Activated B cell treated with CpG ODN at 0.5 μM for 24 hours (primary cell): ENCODE results near the gene NAT9. TPM values are rescaled to one million over a fixed set of nuclear protein-coding genes. Genes with fewer than 3 reads are reported as not detected.

ENCODE experiments used
- ATAC-seq: fragments of 200-7000 bp; cut with Tn5 transposase; one replicate; pipeline ENCODE4 v1.10.0; 2021; ENCODE audit warnings: low read depth, mild to moderate bottlenecking, moderate library complexity
- CTCF ChIA-PET: fragments of 350-600 bp; sonication (Branson Sonifier 250); formaldehyde crosslinking; loops from one replicate; lab custom pipeline; 2021; ENCODE audit warnings: antibody characterized with exemption; lab: Charles Lee
- POLR2A ChIA-PET: fragments of 350-600 bp; sonication (Branson Sonifier 250); formaldehyde crosslinking; loops from one replicate; lab custom pipeline; 2021; ENCODE audit warnings: antibody characterized with exemption; lab: Charles Lee
- DNase-seq: peaks from one replicate; pipeline ENCODE4 v3.0.0; 2022
- H3K27ac Mint-ChIP-seq: one replicate; pipeline ENCODE4 v1.8.0; 2020; ENCODE audit warnings: mixed read lengths
- H3K27me3 Mint-ChIP-seq: one replicate; pipeline ENCODE4 v1.8.0; 2021; ENCODE audit warnings: mixed read lengths
- H3K36me3 Mint-ChIP-seq: one replicate; pipeline ENCODE4 v1.8.0; 2021; ENCODE audit warnings: low read depth, mixed read lengths
- H3K4me1 Mint-ChIP-seq: one replicate; pipeline ENCODE4 v1.8.0; 2021; ENCODE audit warnings: mixed read lengths
- H3K4me3 Mint-ChIP-seq: one replicate; pipeline ENCODE4 v1.8.0; 2020; ENCODE audit warnings: mild to moderate bottlenecking, mixed read lengths
- H3K9me3 Mint-ChIP-seq: one replicate; pipeline ENCODE4 v1.8.0; 2020; ENCODE audit warnings: mixed read lengths
- intact Hi-C: fragments of 100-400 bp; cut with micrococcal nuclease; formaldehyde crosslinking; loops from one replicate; pipeline ENCODE4 v1.15.1; 2024
- total RNA-seq: library from RNA; stranded (reverse); gene quantifications from 2 replicates; pipeline ENCODE4 v1.2.3, GENCODE V29; 2022
- TF ChIP-seq, protein P1 (sequence below): fragments of 200-600 bp; IDR thresholded peaks from one replicate; pipeline ENCODE4 v1.8.0; 2022; ENCODE audit warnings: antibody characterized with exemption, mild to moderate bottlenecking

The NAT9 gene
- total RNA-seq = 59.4 and 79.7 TPM in 2 replicates

- no peaks in the 10 kb centered on the region for H3K9me3 Mint-ChIP-seq
- ChIA-PET CTCF (interaction anchor here (0.7 to 2.4 kb wide), 5 partner anchors 15 to 118 kb away, joined by 3 to 13 read pairs (median 6); partner anchors contain the start of gene RAB37), POLR2A (interaction anchor here (0.6 to 2.4 kb wide), 12 partner anchors 27 to 245 kb away, joined by 3 to 29 read pairs (median 4); partner anchors contain the start of genes FDXR and NHERF1)
- TF ChIP-seq, protein P1, sequence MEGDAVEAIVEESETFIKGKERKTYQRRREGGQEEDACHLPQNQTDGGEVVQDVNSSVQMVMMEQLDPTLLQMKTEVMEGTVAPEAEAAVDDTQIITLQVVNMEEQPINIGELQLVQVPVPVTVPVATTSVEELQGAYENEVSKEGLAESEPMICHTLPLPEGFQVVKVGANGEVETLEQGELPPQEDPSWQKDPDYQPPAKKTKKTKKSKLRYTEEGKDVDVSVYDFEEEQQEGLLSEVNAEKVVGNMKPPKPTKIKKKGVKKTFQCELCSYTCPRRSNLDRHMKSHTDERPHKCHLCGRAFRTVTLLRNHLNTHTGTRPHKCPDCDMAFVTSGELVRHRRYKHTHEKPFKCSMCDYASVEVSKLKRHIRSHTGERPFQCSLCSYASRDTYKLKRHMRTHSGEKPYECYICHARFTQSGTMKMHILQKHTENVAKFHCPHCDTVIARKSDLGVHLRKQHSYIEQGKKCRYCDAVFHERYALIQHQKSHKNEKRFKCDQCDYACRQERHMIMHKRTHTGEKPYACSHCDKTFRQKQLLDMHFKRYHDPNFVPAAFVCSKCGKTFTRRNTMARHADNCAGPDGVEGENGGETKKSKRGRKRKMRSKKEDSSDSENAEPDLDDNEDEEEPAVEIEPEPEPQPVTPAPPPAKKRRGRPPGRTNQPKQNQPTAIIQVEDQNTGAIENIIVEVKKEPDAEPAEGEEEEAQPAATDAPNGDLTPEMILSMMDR = no peak
- ATAC-seq (peak; percentile 82), DNase-seq (peak; percentile 99)
- H3K27ac Mint-ChIP-seq = peak within 1 kb of the TSS; percentile 89
- peaks cover 38% of the 10 kb centered on the region for H3K36me3 Mint-ChIP-seq
- peak within 1 kb of the TSS; percentile 99 for H3K4me3 Mint-ChIP-seq
- peaks cover 61% of the 10 kb centered on the region for H3K4me1 Mint-ChIP-seq
- intact Hi-C loops = loop anchor here (1.0 kb wide), 1 partner anchor 28 kb away; the partner anchor contains the start of gene NHERF1
- no peaks in the 10 kb centered on the region for H3K27me3 Mint-ChIP-seq
Observed at GRCh38 chr17:74776044-74776962, at the start of gene NAT9. TSS of gene NAT9 (minus strand) at chr17:74776345. CDS start at chr17:74775698, 647 bp downstream.

- ChIA-PET CTCF (no interaction called here), POLR2A (interaction anchor here (0.6 kb wide), 1 partner anchor 49 kb away, joined by 5 read pairs; the partner anchor contains the start of gene NAT9)
- no peak for DNase-seq
Observed at GRCh38 chr17:74824961-74825627, 48.9 kb upstream of the NAT9 start.

DNA sequence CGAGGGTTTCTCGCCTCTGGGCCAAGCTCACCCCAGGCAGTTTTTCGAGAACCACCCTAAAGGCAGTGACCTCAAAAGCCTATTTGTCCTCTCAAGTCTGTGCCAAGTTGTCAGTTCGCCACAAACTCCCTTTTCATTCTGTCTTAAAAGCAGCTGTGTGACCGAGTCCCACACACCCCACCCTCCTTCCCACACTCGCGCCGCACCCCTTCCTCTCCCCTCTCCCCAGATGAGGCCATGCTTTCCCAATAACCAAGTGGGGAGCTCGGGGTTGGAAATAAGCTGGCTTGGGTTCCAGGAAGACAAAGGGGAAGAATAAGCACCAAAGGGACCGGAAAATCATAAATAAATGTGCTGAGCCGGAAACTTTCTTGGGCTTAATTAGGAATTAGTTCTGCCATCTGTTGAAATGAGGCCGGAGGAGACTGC lies 46.8 kb upstream of the NAT9 start:
- no peaks in the 10 kb centered on the region for H3K9me3 Mint-ChIP-seq
- CTCF ChIA-PET = interaction anchor here (1.4 kb wide), 1 partner anchor 138 kb away, joined by 3 read pairs; no protein-coding TSS in a partner anchor
- H3K4me3 Mint-ChIP-seq = no peak overlapping the region
- no peak for DNase-seq
- POLR2A ChIA-PET = no interaction called here
- TF ChIP-seq, protein P1 = no peak
- no peaks in the 10 kb centered on the region for H3K4me1 Mint-ChIP-seq
- intact Hi-C loops = no loop called here
- no peaks in the 10 kb centered on the region for H3K27me3 Mint-ChIP-seq
- ATAC-seq = no peak
- peaks cover 33% of the 10 kb centered on the region for H3K36me3 Mint-ChIP-seq
- no peak overlapping the region for H3K27ac Mint-ChIP-seq

More at GRCh38 chr17:74824961-74825627, 48.9 kb upstream of the NAT9 start:
- ATAC-seq = no peak
- Mint-ChIP-seq H3K4me3 (no peak overlapping the region), H3K4me1 (no peaks in the 10 kb centered on the region), H3K27me3 (no peaks in the 10 kb centered on the region), H3K27ac (no peak overlapping the region), H3K36me3 (peaks cover 20% of the 10 kb centered on the region), H3K9me3 (no peaks in the 10 kb centered on the region)
- TF ChIP-seq, protein P1 = no peak
- intact Hi-C loops = no loop called here

GRCh38 chr17:74822335-74822938 lies 46.3 kb upstream of the NAT9 start:
- DNase-seq (no peak), ATAC-seq (no peak)
- H3K4me1 Mint-ChIP-seq = no peaks in the 10 kb centered on the region
- POLR2A ChIA-PET = no interaction called here
- no peak overlapping the region for H3K27ac Mint-ChIP-seq
- no peaks in the 10 kb centered on the region for H3K9me3 Mint-ChIP-seq
- H3K27me3 Mint-ChIP-seq = no peaks in the 10 kb centered on the region
- intact Hi-C loops = no loop called here
- peaks cover 33% of the 10 kb centered on the region for H3K36me3 Mint-ChIP-seq
- CTCF ChIA-PET = interaction anchor here (1.4 kb wide), 1 partner anchor 139 kb away, joined by 3 read pairs; no protein-coding TSS in a partner anchor
- no peak overlapping the region for H3K4me3 Mint-ChIP-seq
- TF ChIP-seq, protein P1 = no peak
